OCI-LY3 (cell line): ENCODE data around the gene ZNF831.

Experiments
- EZH2phosphoT487 ChIP-seq: fragments of 200-600 bp; shearing (Covaris generic); IDR thresholded peaks from 2 replicates; pipeline ENCODE4 v1.6.1; 2018; ENCODE audit warnings: antibody characterized with exemption, mixed run types, low read depth
- TF ChIP-seq, protein P1 (sequence below): fragments of 200-600, 300-600 bp; sonication (generic); IDR thresholded peaks from 2 replicates; pipeline ENCODE4 v1.5.1; 2014; ENCODE audit warnings: antibody characterized with exemption, low read length, low read depth

- TF ChIP-seq, protein P1, sequence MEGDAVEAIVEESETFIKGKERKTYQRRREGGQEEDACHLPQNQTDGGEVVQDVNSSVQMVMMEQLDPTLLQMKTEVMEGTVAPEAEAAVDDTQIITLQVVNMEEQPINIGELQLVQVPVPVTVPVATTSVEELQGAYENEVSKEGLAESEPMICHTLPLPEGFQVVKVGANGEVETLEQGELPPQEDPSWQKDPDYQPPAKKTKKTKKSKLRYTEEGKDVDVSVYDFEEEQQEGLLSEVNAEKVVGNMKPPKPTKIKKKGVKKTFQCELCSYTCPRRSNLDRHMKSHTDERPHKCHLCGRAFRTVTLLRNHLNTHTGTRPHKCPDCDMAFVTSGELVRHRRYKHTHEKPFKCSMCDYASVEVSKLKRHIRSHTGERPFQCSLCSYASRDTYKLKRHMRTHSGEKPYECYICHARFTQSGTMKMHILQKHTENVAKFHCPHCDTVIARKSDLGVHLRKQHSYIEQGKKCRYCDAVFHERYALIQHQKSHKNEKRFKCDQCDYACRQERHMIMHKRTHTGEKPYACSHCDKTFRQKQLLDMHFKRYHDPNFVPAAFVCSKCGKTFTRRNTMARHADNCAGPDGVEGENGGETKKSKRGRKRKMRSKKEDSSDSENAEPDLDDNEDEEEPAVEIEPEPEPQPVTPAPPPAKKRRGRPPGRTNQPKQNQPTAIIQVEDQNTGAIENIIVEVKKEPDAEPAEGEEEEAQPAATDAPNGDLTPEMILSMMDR, result no peak
- no peak for TF ChIP-seq EZH2phosphoT487
Observed at GRCh38 chr20:59153832-59154231, 9.8 kb upstream of the ZNF831 start.
